HG03457 (cell line): Measurements from ENCODE around the gene SRP68.
A peak's percentile ranks its signal among the peaks of the same experiment; 100 is the strongest.

Experiments
- ATAC-seq: cut with Tn5 transposase; IDR thresholded peaks from one replicate; pipeline ENCODE4 v1.9.1; 2021; ENCODE audit warnings: moderate number of reproducible peaks; ENCODE audit not compliant: unreplicated experiment

SRP68 gene

DNA sequence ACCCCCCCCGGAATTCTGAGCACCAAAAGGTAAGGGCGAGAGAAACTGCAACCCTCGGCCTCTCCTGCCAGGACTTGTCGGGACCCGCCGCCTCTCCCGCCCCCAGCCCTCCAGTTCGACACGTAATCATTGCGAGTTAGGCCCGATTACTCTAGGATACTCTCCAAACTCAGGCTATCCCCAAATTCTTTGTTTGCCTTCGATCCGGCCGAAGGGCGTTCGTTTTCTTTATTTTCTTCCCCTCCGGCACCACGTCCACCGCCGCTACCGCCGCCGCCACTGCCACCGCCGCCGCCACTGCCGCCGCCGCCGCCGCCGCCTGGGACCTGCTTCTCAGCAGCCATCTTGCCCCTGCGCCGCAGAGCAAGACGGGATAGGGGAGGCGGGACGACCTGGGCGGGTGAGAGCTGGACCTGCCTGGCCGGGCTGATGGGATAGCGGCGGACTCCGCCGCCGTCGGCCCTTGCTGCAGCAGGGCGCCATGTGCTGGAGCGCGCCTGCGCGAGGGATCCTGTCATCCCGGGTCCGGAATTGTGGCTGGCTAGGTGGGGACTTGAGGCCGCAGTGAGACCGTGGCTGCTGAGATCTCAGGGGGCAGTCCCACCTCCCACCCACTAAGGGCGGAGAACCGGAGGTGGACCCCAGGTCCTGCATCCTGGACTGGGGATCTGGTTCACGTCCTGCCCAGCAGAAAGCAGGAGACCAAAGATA is at the start of gene SRP68:
SRP68 (minus strand) TSS at position 370 of the 711 bp plus-strand sequence; CDS start at position 344, 26 bp downstream.
- peak; percentile 52 for ATAC-seq

GRCh38 chr17:76121932-76122430 is 49.7 kb upstream of the SRP68 start:
- ATAC-seq: no peak

DNA sequence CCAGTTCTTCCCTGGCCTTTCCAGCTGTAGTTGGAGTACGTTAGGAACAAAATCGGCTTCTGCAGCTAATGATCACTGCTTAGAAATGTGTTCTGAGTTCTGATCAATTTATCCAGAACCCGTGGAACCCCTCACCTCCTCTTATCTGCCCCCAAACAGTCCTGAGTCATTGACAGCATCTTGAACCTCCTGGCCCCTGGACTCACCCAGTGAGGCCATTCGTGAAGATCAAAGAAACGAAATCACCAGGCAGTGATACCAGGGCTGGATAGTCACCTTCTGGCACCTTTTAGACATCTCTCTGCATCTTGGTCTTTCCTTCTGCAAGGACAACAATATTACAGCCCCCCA is 48.3 kb upstream of the SRP68 start:
- ATAC-seq: no peak

GRCh38 chr17:76119409-76120371 is 47.4 kb upstream of the SRP68 start:
- no peak for ATAC-seq

GRCh38 chr17:76115138-76115754 is 42.9 kb upstream of the SRP68 start:
- ATAC-seq: no peak

- no peak for ATAC-seq
Observed at GRCh38 chr17:76111956-76112355, 39.6 kb upstream of the SRP68 start.

- no peak for ATAC-seq
Observed at GRCh38 chr17:76107509-76107908, 35.2 kb upstream of the SRP68 start.

- no peak for ATAC-seq
Observed at GRCh38 chr17:76106703-76107102, 34.4 kb upstream of the SRP68 start.

GRCh38 chr17:76104896-76105231 is 32.5 kb upstream of the SRP68 start:
- ATAC-seq: no peak

DNA sequence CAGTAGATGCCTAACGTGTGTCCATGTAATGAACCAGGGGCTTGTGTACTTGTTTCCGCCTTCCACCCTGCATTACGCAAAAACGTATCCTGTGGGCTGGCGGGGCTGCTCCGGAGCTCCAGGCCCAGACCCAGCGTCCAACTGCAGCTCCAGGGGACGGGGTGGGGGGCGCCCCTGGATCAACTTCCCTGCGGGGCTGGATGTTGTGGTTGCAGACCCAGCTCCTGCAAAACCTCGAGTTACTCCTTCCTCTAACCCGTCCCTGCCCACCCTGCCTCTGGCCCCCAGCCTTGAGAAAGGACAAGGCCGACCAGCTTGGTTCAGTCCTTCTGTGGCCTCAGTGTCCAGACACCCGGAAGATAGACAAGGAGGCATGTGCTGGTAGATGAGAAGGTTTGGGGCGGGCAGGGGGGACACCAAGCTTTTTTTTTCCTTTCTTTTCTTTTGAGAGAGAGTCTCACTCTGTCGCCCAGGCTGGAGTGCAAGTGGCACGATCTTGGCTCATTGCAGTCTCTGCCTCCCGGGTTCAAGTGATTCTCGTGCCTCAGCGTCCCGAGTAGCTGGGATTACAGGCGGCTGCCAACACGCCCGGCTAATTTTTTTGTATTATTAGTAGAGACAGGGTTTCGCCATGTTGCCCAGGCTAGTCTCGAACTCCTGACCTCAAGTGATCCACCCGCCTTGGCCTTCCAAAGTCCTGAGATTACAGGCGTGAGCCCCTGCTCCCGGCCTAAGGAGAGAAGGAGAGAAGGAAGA is 32.0 kb upstream of the SRP68 start:
- no peak for ATAC-seq

DNA sequence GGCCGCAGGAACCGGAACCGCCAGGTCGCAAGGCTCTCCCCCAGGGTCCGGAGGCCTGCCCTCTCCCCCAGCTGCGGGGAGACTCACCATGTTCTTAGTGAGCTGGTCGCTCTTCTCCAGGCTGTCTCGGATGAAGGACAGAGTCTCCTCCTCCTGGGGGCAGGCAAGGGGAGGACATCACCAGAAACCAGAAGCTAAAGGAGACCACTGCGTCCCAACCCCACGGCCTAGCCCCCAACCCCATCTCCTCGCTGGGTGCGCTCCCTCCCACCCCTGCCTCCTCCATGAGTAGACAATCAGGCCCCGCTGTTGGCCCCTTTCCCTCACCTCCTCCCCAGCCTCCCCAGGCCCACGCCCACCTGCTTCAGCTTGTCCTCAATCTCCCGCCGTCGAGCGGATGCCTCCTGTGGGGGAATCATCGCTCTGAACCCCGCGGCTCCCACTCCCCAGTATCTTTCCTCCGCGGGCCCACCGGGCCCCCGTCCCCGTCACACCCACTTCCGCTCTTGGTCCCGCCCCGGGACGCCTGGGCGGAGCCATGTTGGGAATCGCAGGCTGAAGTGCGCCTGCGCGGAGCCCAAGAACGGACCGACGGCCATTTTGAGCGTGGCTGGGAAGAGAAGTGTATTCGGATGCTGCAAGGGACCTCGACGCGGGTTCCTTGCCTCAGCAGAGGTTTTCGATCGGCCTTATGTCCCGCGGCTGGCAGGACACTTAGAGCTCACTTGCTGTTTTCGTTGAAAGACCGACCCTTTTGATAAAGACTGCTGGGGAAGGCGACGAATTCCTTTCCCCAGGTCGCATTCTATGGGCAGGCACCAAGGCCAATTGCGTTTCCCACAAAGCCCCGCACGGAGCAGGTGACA is 31.2 kb upstream of the SRP68 start, which contains the start of gene EXOC7:
EXOC7 (minus strand) TSS at position 514 of the 866 bp plus-strand sequence; CDS start at position 419, 95 bp downstream.
- peak; percentile 78 for ATAC-seq

DNA sequence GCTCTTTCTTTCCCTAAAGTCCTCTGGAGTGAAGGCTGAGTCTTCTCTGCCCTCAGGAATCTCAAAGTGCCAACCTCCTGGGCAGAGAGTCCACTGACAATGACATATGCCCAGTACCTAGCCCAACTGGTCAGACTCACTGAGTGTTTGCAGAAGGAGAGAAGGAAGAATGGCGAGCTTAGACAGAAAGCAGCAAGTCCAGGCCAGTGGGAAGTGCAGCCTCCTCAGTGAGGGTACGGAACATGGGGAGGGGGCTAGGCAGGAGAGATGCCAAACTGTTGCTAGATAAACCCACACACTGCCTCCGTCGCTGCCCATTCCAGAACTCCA is 30.6 kb upstream of the SRP68 start:
- no peak for ATAC-seq

GRCh38 chr17:76097716-76098295 is 25.5 kb upstream of the SRP68 start:
- no peak for ATAC-seq

DNA sequence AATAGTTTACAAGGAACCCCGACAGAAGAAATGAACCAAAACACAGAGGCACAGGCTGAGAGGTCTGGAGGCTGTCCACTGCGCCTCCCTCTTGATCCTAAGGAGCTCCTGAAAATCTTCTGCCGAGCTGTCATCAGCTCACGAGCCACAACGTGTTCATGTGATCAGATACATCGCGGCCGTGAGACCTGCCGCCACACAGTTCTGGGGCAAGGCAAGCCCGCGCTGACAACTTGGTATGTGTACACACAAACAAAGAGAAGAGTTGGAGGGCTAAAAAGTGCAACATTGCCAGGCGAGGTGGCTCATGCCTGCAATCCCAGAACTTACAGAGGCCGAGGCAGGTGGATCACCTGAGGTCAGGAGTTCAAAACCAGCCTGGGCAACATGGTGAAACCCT is 23.6 kb upstream of the SRP68 start:
- no peak for ATAC-seq

GRCh38 chr17:76094046-76094445 is 21.7 kb upstream of the SRP68 start:
- no peak for ATAC-seq

DNA sequence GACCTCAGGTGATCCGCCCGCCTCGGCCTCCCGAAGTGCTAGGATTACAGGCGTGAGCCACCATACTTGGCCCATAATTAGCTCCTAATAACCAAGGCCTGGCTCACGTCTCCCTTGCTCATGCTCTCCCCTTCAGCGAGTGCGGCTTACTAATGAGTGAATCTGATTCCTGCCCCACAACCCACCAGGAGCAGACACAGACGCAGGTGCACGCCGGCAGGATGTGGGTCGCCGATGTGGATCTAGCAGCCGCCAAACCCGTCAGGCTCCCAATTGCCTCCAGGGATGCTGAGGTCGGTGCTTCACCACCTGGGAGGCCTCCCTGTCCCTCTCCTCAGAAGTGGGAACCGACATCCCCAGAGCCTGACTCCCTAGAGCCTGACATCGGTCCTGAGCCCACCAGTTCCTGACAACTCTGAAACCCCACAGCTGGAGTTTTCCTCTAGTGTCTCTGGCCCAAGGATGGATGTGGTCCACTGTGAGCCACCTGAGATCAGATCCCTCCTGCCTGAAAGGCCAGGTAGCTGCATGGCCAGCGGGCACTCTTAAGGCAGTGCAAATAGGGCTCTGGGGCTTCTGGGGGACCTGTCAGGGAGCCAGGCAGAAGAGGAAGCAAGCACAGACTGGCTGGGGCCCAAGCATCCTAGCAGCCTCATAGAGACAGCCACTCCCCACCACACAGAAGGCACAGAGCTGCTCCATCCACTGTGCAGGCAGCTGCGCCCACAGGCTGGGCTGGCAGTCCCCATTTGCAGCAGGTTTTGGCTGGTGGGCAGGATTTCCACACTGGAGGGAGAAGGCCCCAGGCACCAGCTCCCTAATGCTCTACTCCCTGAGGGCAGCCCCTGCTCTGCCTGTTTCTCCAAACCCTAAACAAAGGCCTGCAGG is 20.5 kb upstream of the SRP68 start:
- ATAC-seq: no peak

DNA sequence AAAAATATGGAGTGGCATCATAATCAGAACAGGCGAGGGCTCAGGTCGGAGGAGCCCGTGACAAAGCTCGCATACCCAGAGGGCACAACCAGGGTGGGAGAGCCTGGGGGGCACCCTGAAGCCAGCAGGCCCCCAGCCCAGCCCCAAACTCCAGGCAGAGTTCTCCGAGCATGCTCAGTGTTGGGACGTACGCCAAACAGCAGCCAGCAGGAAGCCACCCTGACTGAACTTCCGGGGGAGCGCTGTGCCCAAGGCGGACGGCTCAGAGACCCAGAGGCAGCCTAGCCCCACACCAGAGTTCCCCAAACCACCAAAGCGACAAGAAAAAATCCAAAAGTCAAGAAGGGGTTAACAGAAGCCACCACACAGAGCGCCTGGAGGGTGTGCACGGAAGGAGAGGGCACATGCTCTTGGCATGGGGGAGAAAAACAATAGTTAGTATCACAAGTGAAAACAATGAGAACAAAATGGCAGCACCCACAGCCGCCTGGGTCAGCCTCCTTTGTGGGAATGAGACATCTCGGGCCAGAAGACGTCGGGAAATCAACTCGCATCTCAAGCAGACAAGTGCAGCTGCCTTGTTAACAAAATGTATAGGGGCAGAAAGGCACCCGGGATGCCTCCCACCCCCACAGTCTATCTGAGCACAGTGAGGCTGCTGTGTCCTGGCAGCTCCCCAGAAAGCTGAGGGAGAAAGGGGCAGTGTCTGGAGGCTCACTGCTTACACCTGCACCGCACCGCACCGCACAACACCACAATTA is 19.4 kb upstream of the SRP68 start:
- no peak for ATAC-seq
